Testis (tissue), 3 donors: ENCODE results near the gene TTC8. TPM values are rescaled to one million over a fixed set of nuclear protein-coding genes. Genes with fewer than 3 reads are reported as not detected.
"Not testable (repeated sequence)": the region's sequence is repeated elsewhere in the genome, so short reads cannot be mapped to it uniquely, and the experiment has no call there.

Experiments
- DNase-seq: peaks from one replicate; pipeline ENCODE4 v3.0.0-alpha.2; 2019
- H3K27ac ChIP-seq, 2 donors: fragments of 200-600 bp; sonication (generic); one replicate each; pipeline ENCODE4 v1.5.1; 2019
- H3K27me3 ChIP-seq: fragments of 200-600 bp; sonication (generic); one replicate; pipeline ENCODE4 v1.5.1; 2019
- H3K36me3 ChIP-seq: fragments of 200-600 bp; sonication (generic); one replicate; pipeline ENCODE4 v1.5.1; 2017; ENCODE audit warnings: low read depth; ENCODE audit errors: missing control alignments
- H3K4me1 ChIP-seq: fragments of 200-600 bp; sonication (generic); one replicate; pipeline ENCODE4 v1.5.1; 2019
- H3K4me3 ChIP-seq, 2 donors: fragments of 200-600 bp; sonication (generic); one replicate each; pipeline ENCODE4 v1.5.1; 2017 to 2019
- H3K9me3 ChIP-seq: fragments of 200-600 bp; sonication (generic); one replicate; pipeline ENCODE4 v1.5.1; 2017
- CTCF ChIP-seq, 3 experiments: fragments of 450-650 bp in 2 of 3; fragments of 200-600 bp in 1 of 3; sonication (generic) in 1 of 3; IDR thresholded peaks; one replicate each; pipeline ENCODE4 v1.5.1; 2016 to 2019; ENCODE audit warnings: antibody characterized with exemption in 3 of 3, mild to moderate bottlenecking in 2 of 3, moderate library complexity in 1 of 3
- POLR2A ChIP-seq: fragments of 450-650 bp; IDR thresholded peaks from one replicate; pipeline ENCODE4 v1.6.1; 2017; ENCODE audit warnings: antibody characterized with exemption, mild to moderate bottlenecking, moderate library complexity
- WGBS, 2 donors: methylation state at CpG; one replicate each; pipeline ENCODE4 v1.1.5; 2018; 5-methylcytosine and 5-hydroxymethylcytosine counted together
- intact Hi-C: fragments of 100-400 bp; cut with DNase I; formaldehyde crosslinking; loops from one replicate; pipeline ENCODE4 v1.15.1; 2023; ENCODE audit warnings: low total_unique reads
- polyA plus RNA-seq: library from polyadenylated mRNA; stranded (reverse); fragments of 350-450 nt; fragmentation: Illumina TruSeq; extraction: RNeasy Lipid Tissue Mini Kit (QIAGEN cat#74804); gene quantifications from one replicate; pipeline ENCODE4 v1.2.3, GENCODE V29; 2014; ENCODE audit warnings: low read depth, low replicate concordance; ENCODE audit not compliant: insufficient read depth
- total RNA-seq, 2 donors: library from RNA; depleted of rRNA; stranded (reverse); fragments of >200 nt; gene quantifications; one replicate each; pipeline ENCODE4 v1.2.3, GENCODE V29; 2016

The TTC8 gene
- total and polyA plus RNA-seq, 3 donors from 2014 or later, result 67.5 to 144 (median 139) TPM

- DNase-seq, result no peak
- intact Hi-C loops, result no loop called here
- TF ChIP-seq POLR2A (no peak), CTCF (IDR thresholded peaks at IDR 0.05) (no peak)
These were observed 28.7 kb downstream of the TTC8 start for GRCh38 chr14:88853129-88853528.

GRCh38 chr14:88856786-88857366 is 32.4 kb downstream of the TTC8 start:
- Histone ChIP-seq H3K27ac (no peak overlapping the region), H3K27me3 (no peaks in the 10 kb centered on the region), H3K4me3 (no peak overlapping the region), H3K9me3 (no peaks in the 10 kb centered on the region), H3K36me3 (no peaks in the 10 kb centered on the region), H3K4me1 (no peaks in the 10 kb centered on the region)
- WGBS, 2 donors, result 90 to 97% methylated on average over 1 of the region's 1 CpG
- TF ChIP-seq POLR2A (no peak), CTCF (IDR thresholded peaks at IDR 0.05) (no peak)
- intact Hi-C loops, result no loop called here
- no peak for DNase-seq

More at GRCh38 chr14:88853129-88853528, 28.7 kb downstream of the TTC8 start:
- no peaks in the 10 kb centered on the region for H3K27me3 ChIP-seq
- no peak overlapping the region for H3K27ac ChIP-seq
- no peak overlapping the region for H3K4me3 ChIP-seq
- H3K4me1 ChIP-seq, result no peaks in the 10 kb centered on the region
- H3K36me3 ChIP-seq, result no peaks in the 10 kb centered on the region
- H3K9me3 ChIP-seq, result no peaks in the 10 kb centered on the region

- peak in 1 of 3 experiments; percentile 20 for TF ChIP-seq CTCF (IDR thresholded peaks at IDR 0.05)
- H3K27ac ChIP-seq, H3K36me3 ChIP-seq, H3K4me3 ChIP-seq, H3K27me3 ChIP-seq, H3K9me3 ChIP-seq, DNase-seq, intact Hi-C loops, H3K4me1 ChIP-seq: not testable (repeated sequence)
- WGBS, 2 donors, result 96 to 100% methylated on average over 3 of the region's 3 CpGs
These were observed 33.4 kb downstream of the TTC8 start for GRCh38 chr14:88857861-88858260.

- intact Hi-C loops, H3K9me3 ChIP-seq, H3K4me3 ChIP-seq, H3K36me3 ChIP-seq, H3K4me1 ChIP-seq, DNase-seq, H3K27ac ChIP-seq, H3K27me3 ChIP-seq: not testable (repeated sequence)
- 89 to 100% methylated on average over 2 of the region's 2 CpGs for WGBS, 2 donors
These were observed 34.7 kb downstream of the TTC8 start for GRCh38 chr14:88859118-88859517.

GRCh38 chr14:88863167-88863566 is 38.7 kb downstream of the TTC8 start:
- Histone ChIP-seq H3K27me3 (no peaks in the 10 kb centered on the region), H3K4me1 (no peaks in the 10 kb centered on the region), H3K27ac (no peak overlapping the region), H3K4me3 (no peak overlapping the region), H3K9me3 (no peaks in the 10 kb centered on the region), H3K36me3 (no peaks in the 10 kb centered on the region)
- no peak for DNase-seq
- intact Hi-C loops, result no loop called here
- 85 to 90% methylated on average over 1 of the region's 1 CpG for WGBS, 2 donors
- no peak for TF ChIP-seq CTCF (IDR thresholded peaks at IDR 0.05)
- no peak for TF ChIP-seq POLR2A
